ENCODE results near the gene RPS27L. TPM values are rescaled to one million over a fixed set of nuclear protein-coding genes. Genes with fewer than 3 reads are reported as not detected.
"Not testable (repeated sequence)": the region's sequence is repeated elsewhere in the genome, so short reads cannot be mapped to it uniquely, and the experiment has no call there.

Gene RPS27L
- total RNA-seq, 1 donor from 2014 or later = 167 TPM

DNA sequence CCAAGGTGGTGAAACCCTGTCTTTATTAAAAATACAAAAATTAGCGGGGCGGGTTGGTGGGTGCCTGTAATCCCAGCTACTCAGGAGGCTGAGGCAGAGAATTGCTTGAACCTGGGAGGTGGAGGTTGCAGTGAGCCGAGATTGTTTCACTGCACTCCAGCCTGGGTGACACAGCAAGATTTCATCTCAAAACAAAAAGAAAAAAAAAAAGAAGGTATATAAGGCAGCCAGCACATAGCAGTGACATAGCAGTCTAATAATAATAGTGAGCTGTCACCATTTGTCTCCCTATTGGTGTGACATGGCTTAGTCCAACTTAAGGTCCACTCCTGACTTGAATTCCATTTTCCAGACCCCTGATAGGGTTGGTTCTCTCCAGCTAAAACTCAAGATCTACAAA, 44.4 kb downstream of the RPS27L start:
- Mint-ChIP-seq H3K4me1 (no peaks in the 10 kb centered on the region), H3K27ac (no peak overlapping the region), H3K27me3 (peaks cover 10% of the 10 kb centered on the region), H3K9me3 (no peaks in the 10 kb centered on the region), H3K4me3 (no peak overlapping the region), H3K36me3 (ENCODE audit: low read depth) (no peaks in the 10 kb centered on the region)
- intact Hi-C loops (cut with micrococcal nuclease) = no loop called here
- DNase-seq = no peak

DNA sequence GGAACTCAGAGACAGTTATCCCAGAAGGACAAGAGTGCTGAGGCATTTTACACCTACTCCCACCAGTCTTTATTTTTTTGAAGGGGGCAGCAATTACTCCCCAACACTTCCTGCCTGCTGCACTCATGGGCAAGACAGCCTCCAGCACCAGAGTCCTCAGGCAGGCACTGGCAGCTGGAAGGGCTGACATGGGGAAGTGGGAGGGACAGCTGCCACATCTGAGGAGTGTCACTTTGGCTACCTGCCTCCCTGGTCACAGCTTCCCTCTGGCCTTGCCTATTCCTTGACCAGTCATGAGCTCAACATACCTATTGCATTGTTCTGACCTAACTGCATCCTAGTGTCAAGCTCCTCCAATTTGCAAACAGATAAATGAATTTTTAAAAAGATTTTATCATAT, 45.8 kb downstream of the RPS27L start:
- Mint-ChIP-seq H3K4me3 (no peak overlapping the region), H3K4me1 (no peaks in the 10 kb centered on the region), H3K27ac (no peak overlapping the region), H3K36me3 (ENCODE audit: low read depth) (no peaks in the 10 kb centered on the region), H3K27me3 (peaks cover 10% of the 10 kb centered on the region), H3K9me3 (no peaks in the 10 kb centered on the region)
- DNase-seq = no peak
- intact Hi-C loops (cut with micrococcal nuclease) = no loop called here

DNA sequence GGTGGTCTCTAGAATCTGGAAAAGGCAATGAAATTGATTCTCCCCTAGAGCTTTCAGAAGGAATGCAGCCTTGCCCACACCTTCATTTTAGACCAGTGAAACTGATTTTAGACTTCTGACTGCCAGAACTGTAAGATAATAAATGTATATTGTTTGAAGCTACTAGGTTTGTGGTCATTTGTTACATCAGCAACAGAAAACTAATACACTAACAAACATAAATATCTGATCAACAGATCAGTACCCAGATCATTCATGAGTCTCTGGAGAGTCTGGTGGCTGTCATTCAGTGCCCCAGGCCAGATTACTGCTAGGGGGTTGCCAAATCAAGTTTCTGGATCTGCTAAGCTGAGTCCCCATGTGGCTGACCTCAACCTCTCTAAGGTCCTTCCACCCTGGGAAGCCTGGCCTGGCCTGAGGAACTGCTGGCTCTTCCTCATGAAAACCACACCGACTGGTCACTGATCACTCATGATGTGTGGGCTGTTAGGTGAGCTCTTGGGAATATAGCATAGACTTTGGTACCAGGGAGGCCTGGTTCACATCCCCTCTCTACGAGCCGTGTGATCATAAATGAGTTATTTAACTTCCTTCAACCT, 46.8 kb downstream of the RPS27L start:
- Mint-ChIP-seq H3K27ac (no peak overlapping the region), H3K9me3 (peaks cover 3% of the 10 kb centered on the region), H3K36me3 (ENCODE audit: low read depth) (no peaks in the 10 kb centered on the region), H3K4me1 (no peaks in the 10 kb centered on the region), H3K4me3 (no peak overlapping the region), H3K27me3 (peaks cover 10% of the 10 kb centered on the region)
- no peak for DNase-seq
- intact Hi-C loops (cut with micrococcal nuclease) = no loop called here

DNA sequence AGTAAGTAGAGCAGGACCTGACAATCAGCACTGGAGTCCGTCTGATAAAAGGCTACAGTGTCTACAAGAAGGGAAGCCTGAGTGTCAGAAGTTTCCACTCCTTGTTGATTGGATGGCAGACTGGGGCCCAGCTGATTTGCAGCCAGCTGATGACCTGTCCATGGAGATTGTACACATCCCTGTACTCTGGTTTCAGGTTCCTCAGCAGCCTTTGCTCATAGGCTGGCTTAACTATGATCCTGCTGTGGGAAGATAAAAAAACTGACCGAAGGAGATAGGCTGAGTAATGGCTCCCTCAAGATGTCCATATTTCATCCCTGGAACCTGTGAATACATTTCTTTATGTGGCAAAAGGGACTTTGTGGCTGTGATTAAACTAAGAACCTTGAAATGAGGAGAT, 47.4 kb downstream of the RPS27L start:
- DNase-seq = no peak
- Mint-ChIP-seq H3K27me3 (peaks cover 13% of the 10 kb centered on the region), H3K9me3 (peaks cover 3% of the 10 kb centered on the region), H3K27ac (no peak overlapping the region), H3K4me3 (no peak overlapping the region), H3K36me3 (ENCODE audit: low read depth) (no peaks in the 10 kb centered on the region), H3K4me1 (no peaks in the 10 kb centered on the region)
- intact Hi-C loops (cut with micrococcal nuclease) = no loop called here

DNA sequence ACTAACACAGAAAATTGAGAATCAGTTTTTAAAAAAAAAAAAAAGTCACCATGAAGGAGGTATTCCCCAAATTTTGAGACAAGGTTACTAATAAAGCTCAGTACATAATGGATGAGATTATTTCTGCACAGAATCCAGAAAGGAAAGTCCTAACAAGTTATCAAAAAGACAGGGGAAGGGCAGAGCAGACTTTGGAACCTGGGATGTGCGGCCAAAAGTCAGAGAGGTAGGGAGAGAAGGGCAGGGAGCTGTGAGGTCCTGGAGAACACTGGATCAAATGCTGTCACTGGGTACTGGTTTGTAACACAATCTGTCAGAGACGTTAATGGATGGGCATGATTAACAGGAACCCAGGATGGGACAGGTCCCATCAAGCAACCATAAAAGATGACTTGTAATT, 47.8 kb downstream of the RPS27L start:
- DNase-seq = no peak

GRCh38 chr15:63107895-63108546, 49.3 kb downstream of the RPS27L start:
- H3K4me3 Mint-ChIP-seq = no peak overlapping the region
- H3K4me1 Mint-ChIP-seq = no peaks in the 10 kb centered on the region
- intact Hi-C loops (cut with micrococcal nuclease) = no loop called here
- no peak overlapping the region for H3K27ac Mint-ChIP-seq
- H3K36me3 Mint-ChIP-seq (ENCODE audit: low read depth) = no peaks in the 10 kb centered on the region
- peaks cover 19% of the 10 kb centered on the region for H3K27me3 Mint-ChIP-seq
- no peak for DNase-seq
- peaks cover 3% of the 10 kb centered on the region for H3K9me3 Mint-ChIP-seq

More for the DNA sequence above, 47.8 kb downstream of the RPS27L start:
- H3K36me3 Mint-ChIP-seq (ENCODE audit: low read depth) = no peaks in the 10 kb centered on the region
- intact Hi-C loops (cut with micrococcal nuclease) = no loop called here
- H3K27me3 Mint-ChIP-seq = peaks cover 14% of the 10 kb centered on the region
- no peak overlapping the region for H3K27ac Mint-ChIP-seq
- peaks cover 3% of the 10 kb centered on the region for H3K9me3 Mint-ChIP-seq
- no peaks in the 10 kb centered on the region for H3K4me1 Mint-ChIP-seq
- H3K4me3 Mint-ChIP-seq = no peak overlapping the region

DNA sequence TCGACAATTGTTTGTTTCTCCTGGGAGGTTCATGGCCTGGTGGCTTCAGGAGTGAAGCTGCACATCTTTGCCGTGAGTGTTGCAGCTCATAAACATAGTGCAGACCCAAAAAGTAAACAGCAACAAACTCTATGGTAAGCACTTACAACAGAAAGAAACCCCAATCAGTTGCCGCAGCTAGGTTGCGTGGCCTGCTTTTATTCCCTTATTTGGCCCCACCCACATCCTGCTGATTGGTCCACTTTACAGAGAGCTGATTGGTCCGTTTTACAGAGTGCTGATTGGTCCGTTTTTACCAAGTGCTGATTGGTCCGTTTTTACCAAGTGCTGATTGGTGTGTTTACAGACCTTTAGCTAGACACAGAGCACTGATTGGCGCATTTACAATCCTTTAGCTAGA, 51.9 kb downstream of the RPS27L start:
- H3K4me1 Mint-ChIP-seq; H3K36me3 Mint-ChIP-seq (ENCODE audit: low read depth); H3K4me3 Mint-ChIP-seq; DNase-seq; intact Hi-C loops (cut with micrococcal nuclease); H3K9me3 Mint-ChIP-seq; H3K27ac Mint-ChIP-seq: not testable (repeated sequence)
- H3K27me3 Mint-ChIP-seq = peaks cover 19% of the 10 kb centered on the region

GRCh38 chr15:63104727-63105126, 52.5 kb downstream of the RPS27L start:
- intact Hi-C loops (cut with micrococcal nuclease) = no loop called here
- no peak for DNase-seq
- Mint-ChIP-seq H3K9me3 (peaks cover 3% of the 10 kb centered on the region), H3K36me3 (ENCODE audit: low read depth) (no peaks in the 10 kb centered on the region), H3K4me3 (no peak overlapping the region), H3K27me3 (peaks cover 19% of the 10 kb centered on the region), H3K27ac (no peak overlapping the region), H3K4me1 (no peaks in the 10 kb centered on the region)

DNA sequence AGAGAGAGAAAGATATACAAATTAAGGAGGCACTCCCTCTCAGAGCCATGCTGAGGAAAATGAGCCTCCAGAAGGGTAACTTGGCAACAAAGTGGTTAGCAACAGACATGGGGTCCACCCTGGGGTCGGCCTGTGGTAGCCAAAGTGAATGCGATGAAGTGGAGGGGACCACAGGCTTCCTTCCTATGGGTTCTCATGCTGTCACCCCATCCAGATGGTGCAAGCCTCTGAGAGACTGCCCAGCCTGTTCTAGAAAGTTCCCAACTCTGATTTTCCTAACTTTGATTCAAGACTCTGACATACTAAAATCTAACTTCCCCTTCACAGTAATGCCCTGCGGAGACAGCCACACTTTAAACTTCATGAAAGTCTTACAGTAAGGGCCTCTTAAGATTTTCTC, 53.9 kb downstream of the RPS27L start:
- H3K27me3 Mint-ChIP-seq = peaks cover 9% of the 10 kb centered on the region
- DNase-seq = no peak
- H3K4me1 Mint-ChIP-seq = no peaks in the 10 kb centered on the region
- intact Hi-C loops (cut with micrococcal nuclease) = no loop called here
- H3K36me3 Mint-ChIP-seq (ENCODE audit: low read depth) = no peaks in the 10 kb centered on the region
- H3K27ac Mint-ChIP-seq = no peak overlapping the region
- no peak overlapping the region for H3K4me3 Mint-ChIP-seq
- peaks cover 3% of the 10 kb centered on the region for H3K9me3 Mint-ChIP-seq

DNA sequence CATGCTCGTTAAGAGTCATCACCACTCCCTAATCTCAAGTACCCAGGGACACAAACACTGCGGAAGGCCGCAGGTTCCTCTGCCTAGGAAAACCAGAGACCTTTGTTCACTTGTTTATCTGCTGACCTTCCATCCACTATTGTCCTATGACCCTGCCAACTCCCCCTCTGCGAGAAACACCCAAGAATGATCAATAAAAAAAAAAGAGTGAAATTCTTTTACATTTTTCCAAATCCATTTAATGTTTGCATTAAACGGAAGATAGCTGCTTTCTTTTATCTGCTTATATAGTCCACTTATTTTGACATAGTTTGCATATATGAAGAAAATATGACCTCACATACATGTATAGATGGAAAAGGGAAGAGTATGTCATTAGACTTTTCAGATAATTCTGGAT, 57.7 kb downstream of the RPS27L start:
- H3K36me3 Mint-ChIP-seq (ENCODE audit: low read depth); H3K9me3 Mint-ChIP-seq; DNase-seq; H3K4me1 Mint-ChIP-seq; H3K27ac Mint-ChIP-seq; intact Hi-C loops (cut with micrococcal nuclease); H3K4me3 Mint-ChIP-seq; H3K27me3 Mint-ChIP-seq: not testable (repeated sequence)

DNA sequence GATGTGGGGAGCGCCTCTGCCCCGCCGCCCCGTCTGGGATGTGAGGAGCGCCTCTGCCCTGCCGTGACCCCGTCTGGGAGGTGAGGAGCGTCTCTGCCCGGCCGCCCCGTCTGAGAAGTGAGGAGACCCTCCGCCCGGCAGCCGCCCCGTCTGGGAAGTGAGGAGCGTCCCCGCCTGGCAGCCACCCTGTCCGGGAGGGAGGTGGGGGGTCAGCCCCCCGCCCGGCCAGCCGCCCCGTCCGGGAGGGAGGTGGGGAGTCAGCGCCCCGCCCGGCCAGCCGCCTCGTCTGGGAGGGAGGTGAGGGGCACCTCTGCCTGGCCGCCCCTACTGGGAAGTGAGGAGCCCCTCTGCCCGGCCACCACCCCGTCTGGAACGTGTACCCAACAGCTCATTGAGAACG, 58.4 kb downstream of the RPS27L start:
- H3K27ac Mint-ChIP-seq; H3K4me1 Mint-ChIP-seq; H3K27me3 Mint-ChIP-seq; H3K9me3 Mint-ChIP-seq; intact Hi-C loops (cut with micrococcal nuclease); DNase-seq; H3K4me3 Mint-ChIP-seq; H3K36me3 Mint-ChIP-seq (ENCODE audit: low read depth): not testable (repeated sequence)

Other genes starting within 250 kb of the RPS27L start
- gene TPM1, start 114.7 kb downstream of the RPS27L start, total RNA-seq = 10.1 and 10.6 TPM in 2 replicates
- 15.7 and 18.1 TPM in 2 replicates for gene LACTB, start 35.6 kb downstream of the RPS27L start, total RNA-seq
- gene RAB8B, start 32.1 kb upstream of the RPS27L start, total RNA-seq = 186 and 187 TPM in 2 replicates
- gene APH1B, start 120.1 kb upstream of the RPS27L start, total RNA-seq = 3.7 and 3.8 TPM in 2 replicates
- 0.43 and 0.63 TPM in 2 replicates for gene CA12, start 224.4 kb upstream of the RPS27L start, total RNA-seq

Data from activated CD4-positive, alpha-beta T cell treated with anti-CD3 and anti-CD28 coated beads, Interleukin-2, amount 10 ng/mL, durations not matched to agents 24 days and 14 days (primary cell).